ENCODE data around the gene PDGFRB. TPM values are rescaled to one million over a fixed set of nuclear protein-coding genes. Genes with fewer than 3 reads are reported as not detected.
A peak's percentile ranks its signal among the peaks of the same experiment; 100 is the strongest.

The PDGFRB gene
- total RNA-seq, 1 donor = 531 TPM

- no peaks in the 10 kb centered on the region for H3K79me2 ChIP-seq (ENCODE audit: insufficient read depth, low read length)
- no peaks in the 10 kb centered on the region for H3K27me3 ChIP-seq (ENCODE audit: insufficient read depth, low read length)
- H2AFZ ChIP-seq (ENCODE audit: low read length) = no peak overlapping the region
- peaks cover 6% of the 10 kb centered on the region for H3K4me1 ChIP-seq (ENCODE audit: insufficient read depth, low read length)
- H3K4me2 ChIP-seq (ENCODE audit: insufficient read depth, low read length) = no peak overlapping the region
- no peak overlapping the region for H3K27ac ChIP-seq (ENCODE audit: low read depth, low read length)
- no peak for TF ChIP-seq CTCF (IDR thresholded peaks at IDR 0.05; ENCODE audit: extremely low read depth, low read depth, low read length)
- DNase-seq (ENCODE audit: insufficient read length, low spot score, missing footprints) = peak; percentile 44
- H3K9me3 ChIP-seq (ENCODE audit: low read depth, low read length) = peaks cover 4% of the 10 kb centered on the region
- no peaks in the 10 kb centered on the region for H4K20me1 ChIP-seq (ENCODE audit: insufficient read depth, low read length)
- no peaks in the 10 kb centered on the region for H3K36me3 ChIP-seq (ENCODE audit: insufficient read depth, low read length)
- H3K4me3 ChIP-seq (ENCODE audit: insufficient read depth, low read length) = no peak overlapping the region
Observed at GRCh38 chr5:150077060-150077459, 78.6 kb downstream of the PDGFRB start.

GRCh38 chr5:150075806-150076205 is 79.8 kb downstream of the PDGFRB start:
- no peak overlapping the region for H2AFZ ChIP-seq (ENCODE audit: low read length)

GRCh38 chr5:150075233-150075632 is 80.4 kb downstream of the PDGFRB start:
- H3K27ac ChIP-seq (ENCODE audit: low read depth, low read length) = no peak overlapping the region
- H3K9me3 ChIP-seq (ENCODE audit: low read depth, low read length) = peaks cover 4% of the 10 kb centered on the region
- H3K36me3 ChIP-seq (ENCODE audit: insufficient read depth, low read length) = no peaks in the 10 kb centered on the region
- TF ChIP-seq CTCF (IDR thresholded peaks at IDR 0.05; ENCODE audit: extremely low read depth, low read depth, low read length) = no peak
- H4K20me1 ChIP-seq (ENCODE audit: insufficient read depth, low read length) = no peaks in the 10 kb centered on the region
- H3K79me2 ChIP-seq (ENCODE audit: insufficient read depth, low read length) = no peaks in the 10 kb centered on the region
- no peak overlapping the region for H2AFZ ChIP-seq (ENCODE audit: low read length)
- no peak overlapping the region for H3K4me3 ChIP-seq (ENCODE audit: insufficient read depth, low read length)
- DNase-seq (ENCODE audit: insufficient read length, low spot score, missing footprints) = no peak
- no peaks in the 10 kb centered on the region for H3K27me3 ChIP-seq (ENCODE audit: insufficient read depth, low read length)
- H3K4me1 ChIP-seq (ENCODE audit: insufficient read depth, low read length) = no peaks in the 10 kb centered on the region
- no peak overlapping the region for H3K4me2 ChIP-seq (ENCODE audit: insufficient read depth, low read length)

More at GRCh38 chr5:150075806-150076205, 79.8 kb downstream of the PDGFRB start:
- no peak for DNase-seq (ENCODE audit: insufficient read length, low spot score, missing footprints)
- H3K79me2 ChIP-seq (ENCODE audit: insufficient read depth, low read length) = no peaks in the 10 kb centered on the region
- no peak for TF ChIP-seq CTCF (IDR thresholded peaks at IDR 0.05; ENCODE audit: extremely low read depth, low read depth, low read length)
- no peak overlapping the region for H3K4me2 ChIP-seq (ENCODE audit: insufficient read depth, low read length)
- no peak overlapping the region for H3K27ac ChIP-seq (ENCODE audit: low read depth, low read length)
- H3K27me3 ChIP-seq (ENCODE audit: insufficient read depth, low read length) = no peaks in the 10 kb centered on the region
- no peak overlapping the region for H3K4me3 ChIP-seq (ENCODE audit: insufficient read depth, low read length)
- no peaks in the 10 kb centered on the region for H3K36me3 ChIP-seq (ENCODE audit: insufficient read depth, low read length)
- peaks cover 4% of the 10 kb centered on the region for H3K9me3 ChIP-seq (ENCODE audit: low read depth, low read length)
- no peaks in the 10 kb centered on the region for H4K20me1 ChIP-seq (ENCODE audit: insufficient read depth, low read length)
- H3K4me1 ChIP-seq (ENCODE audit: insufficient read depth, low read length) = no peaks in the 10 kb centered on the region

- no peak overlapping the region for H2AFZ ChIP-seq (ENCODE audit: low read length)
- no peak overlapping the region for H3K4me3 ChIP-seq (ENCODE audit: insufficient read depth, low read length)
- no peaks in the 10 kb centered on the region for H3K79me2 ChIP-seq (ENCODE audit: insufficient read depth, low read length)
- H4K20me1 ChIP-seq (ENCODE audit: insufficient read depth, low read length) = no peaks in the 10 kb centered on the region
- peaks cover 4% of the 10 kb centered on the region for H3K9me3 ChIP-seq (ENCODE audit: low read depth, low read length)
- peaks cover 1% of the 10 kb centered on the region for H3K4me1 ChIP-seq (ENCODE audit: insufficient read depth, low read length)
- H3K4me2 ChIP-seq (ENCODE audit: insufficient read depth, low read length) = no peak overlapping the region
- TF ChIP-seq CTCF (IDR thresholded peaks at IDR 0.05; ENCODE audit: extremely low read depth, low read depth, low read length) = no peak
- DNase-seq (ENCODE audit: insufficient read length, low spot score, missing footprints) = no peak
- H3K27ac ChIP-seq (ENCODE audit: low read depth, low read length) = no peak overlapping the region
- H3K36me3 ChIP-seq (ENCODE audit: insufficient read depth, low read length) = no peaks in the 10 kb centered on the region
- no peaks in the 10 kb centered on the region for H3K27me3 ChIP-seq (ENCODE audit: insufficient read depth, low read length)
Observed at GRCh38 chr5:150073677-150074076, 82.0 kb downstream of the PDGFRB start.
